Smooth muscle cell (in vitro differentiated cells): ENCODE measurements around the gene PFDN5. TPM values are rescaled to one million over a fixed set of nuclear protein-coding genes. Genes with fewer than 3 reads are reported as not detected.

Experiments used
- DNase-seq: peaks from one replicate; lab custom pipeline; 2025; ENCODE audit not compliant: unreplicated experiment; lab: John Stamatoyannopoulos, UW
- H2AFZ ChIP-seq: fragments of 200-600 bp; sonication (generic); 2 replicates; pipeline ENCODE4 v1.6.0; 2016; ENCODE audit warnings: antibody characterized with exemption, low read depth, mild to moderate bottlenecking
- H3F3A ChIP-seq: fragments of 200-600 bp; sonication (generic); 2 replicates; pipeline ENCODE4 v1.6.0; 2017; ENCODE audit warnings: antibody characterized with exemption, low read depth
- H3K27ac ChIP-seq: fragments of 200-600 bp; sonication (generic); 2 replicates; pipeline ENCODE4 v1.5.1; 2016; ENCODE audit warnings: low read depth, mild to moderate bottlenecking
- H3K27me3 ChIP-seq: fragments of 200-600 bp; sonication (generic); 2 replicates; pipeline ENCODE4 v1.6.1; 2016; ENCODE audit warnings: low read depth, mild to moderate bottlenecking
- H3K36me3 ChIP-seq: fragments of 200-600 bp; sonication (generic); 2 replicates; pipeline ENCODE4 v1.5.1; 2016; ENCODE audit warnings: low read depth
- H3K4me1 ChIP-seq: fragments of 200-600 bp; sonication (generic); 2 replicates; pipeline ENCODE4 v1.5.1; 2016; ENCODE audit warnings: low read depth
- H3K4me2 ChIP-seq: fragments of 200-600 bp; sonication (generic); 2 replicates; pipeline ENCODE4 v1.6.0; 2016; ENCODE audit warnings: mild to moderate bottlenecking
- H3K4me3 ChIP-seq: fragments of 200-600 bp; sonication (generic); 2 replicates; pipeline ENCODE4 v1.5.1; 2016; ENCODE audit warnings: mild to moderate bottlenecking
- H3K79me2 ChIP-seq: fragments of 200-600 bp; sonication (generic); 2 replicates; pipeline ENCODE4 v1.6.0; 2016; ENCODE audit warnings: low read depth, mild to moderate bottlenecking
- H3K9ac ChIP-seq: fragments of 200-600 bp; sonication (generic); 2 replicates; pipeline ENCODE4 v1.6.0; 2016; ENCODE audit warnings: low read depth
- H3K9me3 ChIP-seq: fragments of 200-600 bp; sonication (generic); replicated peaks from 2 replicates; pipeline ENCODE4 v1.5.1; 2016; ENCODE audit warnings: low read depth
- H4K20me1 ChIP-seq: fragments of 200-600 bp; sonication (generic); 2 replicates; pipeline ENCODE4 v1.6.0; 2016; ENCODE audit warnings: low read depth
- WGBS: methylation state at CpG from one replicate; pipeline ENCODE4 v1.1.7; 2016; ENCODE audit warnings: low lambda C conversion rate; 5-methylcytosine and 5-hydroxymethylcytosine counted together
- polyA plus RNA-seq: library from polyadenylated mRNA; unstranded; fragments of >200 nt; fragmentation: Nextera tagmentation; extraction: Ambion mirVana; gene quantifications from 2 replicates; pipeline ENCODE4 v1.2.1, GENCODE V29; 2016
- total RNA-seq: library from RNA; depleted of rRNA; stranded (reverse); fragments of >200 nt; gene quantifications from 2 replicates; pipeline ENCODE4 v1.2.3, GENCODE V29; 2014
- TF ChIP-seq, protein P1 (sequence below): fragments of 200-600 bp; sonication (generic); IDR thresholded peaks from 2 replicates; pipeline ENCODE4 v1.5.1; 2017; ENCODE audit warnings: borderline replicate concordance, mild to moderate bottlenecking, antibody characterized with exemption; ENCODE audit not compliant: insufficient read depth, poor library complexity, severe bottlenecking

Gene PFDN5
- total and polyA plus RNA-seq, 2 experiments from 2014 or later, result 416 to 523 TPM

DNA sequence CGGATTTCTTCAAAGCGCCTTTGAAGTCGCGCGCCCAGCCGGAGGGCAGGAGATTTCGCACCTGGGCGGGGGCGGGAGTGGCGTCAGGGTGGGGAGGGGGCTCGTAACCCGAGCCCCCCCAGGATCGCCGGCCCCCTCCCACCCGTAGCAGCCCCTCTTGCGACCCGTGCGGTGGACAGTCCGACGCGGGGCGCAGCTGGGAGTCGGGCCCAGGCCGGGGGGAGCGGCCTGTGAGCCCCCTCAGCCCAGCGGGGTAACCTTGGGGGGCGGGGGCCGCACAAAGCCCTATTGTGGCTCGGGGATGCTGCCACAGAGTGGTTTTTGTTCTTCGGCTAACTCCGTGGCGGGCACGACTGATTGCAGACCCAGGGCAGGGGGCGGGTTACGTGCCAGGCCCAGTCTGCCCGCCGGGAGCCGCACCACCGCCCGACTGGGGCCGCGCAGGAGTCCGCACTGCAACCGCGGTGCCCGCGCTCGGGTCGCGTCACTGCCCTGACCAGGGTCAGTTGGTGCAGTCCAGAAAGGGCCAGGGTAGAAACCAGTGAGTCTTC is 30.2 kb downstream of the PFDN5 start:
- Histone ChIP-seq H3K36me3 (no peaks in the 10 kb centered on the region), H3K9me3 (no peaks in the 10 kb centered on the region), H2AFZ (peak overlapping the region; percentile 90), H3K27ac (no peak overlapping the region), H3K4me1 (peaks cover 31% of the 10 kb centered on the region), H3K4me3 (peak overlapping the region; percentile 70), H4K20me1 (no peaks in the 10 kb centered on the region), H3K4me2 (peak overlapping the region; percentile 90), H3K27me3 (no peaks in the 10 kb centered on the region), H3K79me2 (peaks cover 2% of the 10 kb centered on the region), H3F3A (peaks cover 17% of the 10 kb centered on the region), H3K9ac (peak overlapping the region; percentile 51)
- no peak for DNase-seq
- 3% methylated on average over 19 of the region's 50 CpGs for WGBS
- TF ChIP-seq, protein P1, sequence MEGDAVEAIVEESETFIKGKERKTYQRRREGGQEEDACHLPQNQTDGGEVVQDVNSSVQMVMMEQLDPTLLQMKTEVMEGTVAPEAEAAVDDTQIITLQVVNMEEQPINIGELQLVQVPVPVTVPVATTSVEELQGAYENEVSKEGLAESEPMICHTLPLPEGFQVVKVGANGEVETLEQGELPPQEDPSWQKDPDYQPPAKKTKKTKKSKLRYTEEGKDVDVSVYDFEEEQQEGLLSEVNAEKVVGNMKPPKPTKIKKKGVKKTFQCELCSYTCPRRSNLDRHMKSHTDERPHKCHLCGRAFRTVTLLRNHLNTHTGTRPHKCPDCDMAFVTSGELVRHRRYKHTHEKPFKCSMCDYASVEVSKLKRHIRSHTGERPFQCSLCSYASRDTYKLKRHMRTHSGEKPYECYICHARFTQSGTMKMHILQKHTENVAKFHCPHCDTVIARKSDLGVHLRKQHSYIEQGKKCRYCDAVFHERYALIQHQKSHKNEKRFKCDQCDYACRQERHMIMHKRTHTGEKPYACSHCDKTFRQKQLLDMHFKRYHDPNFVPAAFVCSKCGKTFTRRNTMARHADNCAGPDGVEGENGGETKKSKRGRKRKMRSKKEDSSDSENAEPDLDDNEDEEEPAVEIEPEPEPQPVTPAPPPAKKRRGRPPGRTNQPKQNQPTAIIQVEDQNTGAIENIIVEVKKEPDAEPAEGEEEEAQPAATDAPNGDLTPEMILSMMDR, result no peak

DNA sequence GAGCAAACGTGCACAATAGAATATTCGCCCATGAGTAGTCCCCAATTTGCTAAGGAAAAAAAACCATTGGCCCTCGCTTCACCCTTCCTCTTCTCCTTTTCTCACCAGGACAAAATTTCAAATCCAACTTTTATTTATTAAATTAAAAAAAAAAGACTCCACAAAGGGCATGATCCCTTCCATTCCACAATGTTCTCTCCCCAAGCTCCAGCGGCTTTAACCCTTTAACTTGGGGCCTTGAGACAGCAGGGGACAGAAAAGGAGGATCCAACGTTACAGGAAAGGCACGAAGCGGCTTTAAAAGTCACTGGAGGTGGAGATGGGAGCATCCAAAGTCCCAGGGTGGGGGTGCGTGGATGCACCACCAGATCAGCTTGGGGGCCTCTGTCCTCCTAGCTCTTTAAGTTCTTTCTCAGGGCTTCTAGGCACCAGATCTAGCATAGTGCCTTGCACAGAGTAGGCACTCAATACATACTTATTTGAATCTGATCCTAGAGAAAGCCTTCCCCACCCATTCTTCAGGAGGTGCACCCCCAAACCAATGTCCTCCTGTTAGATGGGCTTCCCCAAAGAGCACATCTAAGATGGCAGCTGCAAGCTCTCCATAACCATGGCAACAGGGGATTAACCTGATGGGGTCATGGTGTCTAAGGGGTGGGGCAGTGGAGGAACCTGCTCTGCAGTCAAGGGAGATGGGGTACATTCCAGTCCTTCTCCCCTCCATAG is 31.3 kb downstream of the PFDN5 start:
- H2AFZ ChIP-seq, result no peak overlapping the region
- no peaks in the 10 kb centered on the region for H3K36me3 ChIP-seq
- peaks cover 27% of the 10 kb centered on the region for H3K4me1 ChIP-seq
- H3K9me3 ChIP-seq, result no peaks in the 10 kb centered on the region
- no peaks in the 10 kb centered on the region for H4K20me1 ChIP-seq
- WGBS, result 74% methylated on average over 8 of the region's 8 CpGs
- no peak for DNase-seq
- H3F3A ChIP-seq, result peaks cover 14% of the 10 kb centered on the region
- no peaks in the 10 kb centered on the region for H3K27me3 ChIP-seq
- H3K4me2 ChIP-seq, result no peak overlapping the region
- no peak overlapping the region for H3K4me3 ChIP-seq
- no peak overlapping the region for H3K9ac ChIP-seq
- H3K27ac ChIP-seq, result no peak overlapping the region
- H3K79me2 ChIP-seq, result no peaks in the 10 kb centered on the region
- TF ChIP-seq, protein P1, result no peak

DNA sequence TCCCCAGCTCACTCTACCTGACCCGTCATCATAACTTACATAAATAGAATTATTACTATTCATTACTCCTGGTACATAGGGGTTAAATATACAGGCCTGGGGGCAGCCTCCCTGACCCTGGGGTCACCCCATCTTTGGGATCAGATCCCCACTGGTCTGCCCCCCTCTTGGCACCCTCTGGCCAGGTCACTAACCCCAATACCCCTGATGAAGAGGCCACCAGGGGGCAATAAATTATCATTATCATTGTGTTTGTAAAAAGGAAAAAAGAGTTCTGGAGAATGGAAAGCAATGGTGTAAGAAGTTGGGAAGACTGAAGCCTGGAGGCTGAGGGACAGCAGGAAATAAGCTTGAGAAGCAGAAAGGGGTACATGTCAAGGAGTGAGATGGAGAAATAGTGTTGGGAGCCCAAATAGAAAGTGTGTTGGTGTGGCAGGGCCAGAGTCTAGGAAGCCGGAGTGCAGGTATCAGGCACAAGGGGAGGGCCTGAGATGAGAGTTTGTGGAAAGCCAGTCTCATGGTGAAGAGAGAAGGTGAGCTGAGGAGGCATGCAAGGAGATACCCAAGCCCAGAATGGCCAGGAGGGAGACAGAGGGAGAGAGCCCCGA is 32.2 kb downstream of the PFDN5 start:
- H3K27ac ChIP-seq, result no peak overlapping the region
- H4K20me1 ChIP-seq, result no peaks in the 10 kb centered on the region
- H3K9me3 ChIP-seq, result no peaks in the 10 kb centered on the region
- peaks cover 6% of the 10 kb centered on the region for H3F3A ChIP-seq
- peaks cover 23% of the 10 kb centered on the region for H3K4me1 ChIP-seq
- no peak overlapping the region for H3K4me2 ChIP-seq
- H3K27me3 ChIP-seq, result no peaks in the 10 kb centered on the region
- no peak for DNase-seq
- TF ChIP-seq, protein P1, result peak; percentile 32
- H3K4me3 ChIP-seq, result no peak overlapping the region
- no peaks in the 10 kb centered on the region for H3K36me3 ChIP-seq
- no peaks in the 10 kb centered on the region for H3K79me2 ChIP-seq
- no peak overlapping the region for H2AFZ ChIP-seq
- WGBS, result 77% methylated on average over 3 of the region's 3 CpGs
- H3K9ac ChIP-seq, result no peak overlapping the region
